Measurements from ENCODE around the gene ZSCAN25.
A peak's percentile ranks its signal among the peaks of the same experiment; 100 is the strongest.
"Not testable (repeated sequence)": the region's sequence is repeated elsewhere in the genome, so short reads cannot be mapped to it uniquely, and the experiment has no call there.

Gene ZSCAN25

DNA sequence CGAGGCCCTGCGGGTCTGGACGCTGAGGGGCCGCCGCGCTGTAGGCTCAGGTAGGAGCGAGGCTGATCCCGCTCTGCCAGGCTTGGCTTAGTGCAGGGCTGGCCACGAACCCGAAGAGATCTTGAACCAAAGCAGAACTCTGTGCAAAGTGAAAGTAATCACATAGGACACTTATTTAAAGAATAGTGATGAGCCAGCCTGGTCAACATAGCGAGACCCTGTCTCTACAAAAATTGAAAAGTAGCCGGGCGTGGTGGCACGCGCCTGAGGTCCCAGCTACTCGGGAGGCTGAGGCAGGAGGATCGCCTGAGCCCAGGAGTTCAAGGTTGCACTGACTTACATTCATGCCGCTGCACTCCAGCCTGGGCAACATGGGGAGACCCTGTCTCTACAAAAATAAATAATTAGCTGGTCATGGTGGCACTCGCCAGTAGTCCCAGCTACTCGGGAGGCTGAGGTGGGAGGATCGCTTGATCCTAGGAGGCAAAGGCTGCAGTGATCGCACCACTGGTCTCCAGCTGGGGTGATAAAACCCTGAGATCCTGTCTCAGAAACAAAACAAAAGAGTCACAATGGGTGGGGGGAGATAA is 541 bp downstream of the ZSCAN25 start:
- DNase-seq (ENCODE audit: low read depth in 2 of 2): no peak

DNA sequence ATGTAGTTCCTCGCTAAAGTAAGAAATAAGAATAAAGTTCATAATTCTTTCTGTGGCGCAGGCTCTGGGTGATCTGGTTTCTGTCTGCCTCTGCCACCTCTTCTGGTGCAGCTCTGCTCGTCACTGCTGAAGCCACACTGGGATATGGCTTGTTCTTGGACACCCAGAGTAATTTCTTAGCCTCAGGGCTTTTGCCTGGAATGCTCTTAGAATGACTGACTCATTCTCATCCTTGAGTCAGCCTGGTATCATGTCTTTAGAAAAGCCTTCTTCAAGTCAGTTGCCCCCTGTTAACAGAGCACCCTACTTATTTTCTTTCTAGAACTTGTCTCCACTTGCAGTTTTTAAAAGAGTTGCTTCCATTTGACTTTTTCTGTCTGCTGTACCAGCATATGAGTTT is 2.0 kb downstream of the ZSCAN25 start:
- DNase-seq (ENCODE audit: low read depth in 2 of 2): no peak

DNA sequence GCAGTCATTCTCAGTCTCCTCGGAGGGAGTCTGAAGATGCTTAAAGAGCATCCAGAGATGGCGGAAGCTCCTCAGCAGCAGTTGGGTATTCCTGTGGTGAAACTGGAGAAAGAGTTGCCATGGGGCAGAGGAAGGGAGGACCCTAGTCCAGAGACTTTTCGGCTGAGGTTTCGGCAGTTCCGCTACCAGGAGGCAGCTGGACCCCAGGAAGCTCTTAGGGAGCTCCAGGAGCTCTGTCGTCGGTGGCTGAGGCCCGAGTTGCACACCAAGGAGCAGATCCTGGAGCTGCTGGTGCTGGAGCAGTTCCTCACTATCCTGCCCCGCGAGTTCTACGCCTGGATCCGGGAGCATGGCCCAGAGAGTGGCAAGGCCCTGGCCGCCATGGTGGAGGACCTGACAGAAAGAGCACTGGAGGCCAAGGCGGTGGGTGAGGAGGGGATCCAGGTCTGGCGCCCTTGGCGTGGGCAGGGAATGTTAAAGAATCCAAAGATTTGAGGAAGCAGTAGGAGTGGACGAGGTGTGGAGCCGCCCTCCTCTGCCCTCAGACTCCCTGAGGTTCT is 2.9 kb downstream of the ZSCAN25 start:
- DNase-seq (ENCODE audit: low read depth in 2 of 2): no peak

- no peak for DNase-seq (ENCODE audit: low read depth in 2 of 2)
These were observed 4.5 kb downstream of the ZSCAN25 start for GRCh38 chr7:99621271-99621670.

DNA sequence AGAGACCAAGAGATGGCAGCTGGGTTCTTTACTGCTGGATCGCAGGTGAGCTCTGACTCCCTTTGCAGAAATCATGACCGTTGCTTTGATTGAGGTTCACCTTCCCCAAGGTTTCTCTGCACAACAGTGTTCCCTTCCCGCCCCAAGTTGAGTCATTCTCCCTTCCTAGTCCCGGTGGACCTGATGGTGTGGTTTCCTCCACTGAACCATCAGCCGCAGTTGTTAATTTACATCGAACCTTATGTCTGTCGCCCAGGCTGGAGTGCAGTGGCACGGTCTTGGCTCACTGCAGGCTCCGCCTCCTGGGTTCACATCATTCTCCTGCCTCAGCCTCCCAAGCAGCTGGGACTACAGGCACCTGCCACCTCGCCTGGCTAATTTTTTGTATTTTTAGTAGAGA is 5.8 kb downstream of the ZSCAN25 start:
- DNase-seq (ENCODE audit: low read depth in 2 of 2): no peak

GRCh38 chr7:99623091-99623693 is 6.4 kb downstream of the ZSCAN25 start:
- DNase-seq (ENCODE audit: low read depth in 2 of 2): peak; percentile 42 to 55

- DNase-seq (ENCODE audit: low read depth in 2 of 2): peak in 1 of 2 donors; percentile 43
These were observed 7.1 kb downstream of the ZSCAN25 start for GRCh38 chr7:99623702-99624447.

DNA sequence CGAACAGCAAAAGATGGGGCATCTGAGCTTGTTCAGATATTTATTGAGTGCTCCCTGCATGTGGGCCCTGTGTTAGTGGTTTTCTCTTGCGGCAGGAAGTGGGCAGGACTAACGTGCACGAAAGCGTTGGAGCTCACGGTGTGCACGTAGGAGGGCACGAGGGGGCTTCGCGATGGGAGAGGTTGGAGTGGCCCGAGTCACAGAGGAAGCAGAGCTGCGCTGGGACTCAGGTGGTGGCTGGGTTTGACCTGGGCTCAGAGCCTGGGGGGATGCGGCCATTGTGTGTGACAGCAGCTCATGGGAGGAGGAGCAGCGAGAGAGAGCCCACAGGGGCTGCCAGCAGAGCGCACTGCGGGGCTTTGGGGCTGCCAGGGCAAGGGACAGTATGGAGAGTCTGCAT is 7.7 kb downstream of the ZSCAN25 start:
- peak; percentile 72 to 73 for DNase-seq (ENCODE audit: low read depth in 2 of 2)

DNA sequence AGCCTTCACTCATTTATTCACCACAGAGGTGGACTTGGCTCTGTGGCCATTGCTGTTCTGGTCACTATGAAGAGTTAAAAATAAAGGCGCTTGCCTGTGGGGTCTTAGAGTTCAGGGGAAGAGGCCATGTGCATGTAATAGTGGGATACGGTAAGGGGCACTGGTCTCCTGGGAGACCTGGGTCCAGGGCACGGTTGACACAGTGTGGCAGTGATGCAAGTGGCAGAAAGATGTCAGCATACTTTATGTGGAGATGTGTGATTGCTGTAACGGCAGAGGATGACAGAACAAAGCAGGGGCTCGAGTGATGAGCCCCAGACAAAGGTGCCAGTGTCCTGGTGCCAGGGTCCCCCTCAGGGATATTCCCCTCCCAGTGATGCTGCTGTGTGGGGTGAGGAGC is 8.6 kb downstream of the ZSCAN25 start:
- no peak for DNase-seq (ENCODE audit: low read depth in 2 of 2)

DNA sequence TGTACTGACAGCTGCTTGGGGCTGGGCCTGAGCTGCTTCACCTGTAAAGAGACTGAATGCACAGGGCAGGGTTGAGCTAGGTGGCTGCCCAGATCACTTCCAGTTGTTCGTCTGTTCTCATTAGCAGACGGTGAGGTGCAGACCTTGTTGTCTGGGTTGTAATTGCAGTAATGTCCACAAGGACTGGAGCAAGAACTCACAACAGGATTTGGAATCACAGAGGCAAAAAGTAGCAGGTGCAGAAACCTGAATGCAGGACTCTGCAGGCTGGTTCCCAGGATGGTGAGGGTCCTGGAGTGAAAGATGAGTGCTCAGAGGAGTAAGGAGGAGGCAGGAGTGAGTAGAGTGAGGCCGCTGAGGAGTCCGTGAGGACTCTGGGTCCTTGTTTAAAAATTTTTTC is 9.2 kb downstream of the ZSCAN25 start:
- DNase-seq (ENCODE audit: low read depth in 2 of 2): no peak

- DNase-seq (ENCODE audit: low read depth in 2 of 2): no peak
These were observed 9.9 kb downstream of the ZSCAN25 start for GRCh38 chr7:99626661-99627060.

- DNase-seq (ENCODE audit: low read depth in 2 of 2): no peak
These were observed 10.8 kb downstream of the ZSCAN25 start for GRCh38 chr7:99627513-99627912.

DNA sequence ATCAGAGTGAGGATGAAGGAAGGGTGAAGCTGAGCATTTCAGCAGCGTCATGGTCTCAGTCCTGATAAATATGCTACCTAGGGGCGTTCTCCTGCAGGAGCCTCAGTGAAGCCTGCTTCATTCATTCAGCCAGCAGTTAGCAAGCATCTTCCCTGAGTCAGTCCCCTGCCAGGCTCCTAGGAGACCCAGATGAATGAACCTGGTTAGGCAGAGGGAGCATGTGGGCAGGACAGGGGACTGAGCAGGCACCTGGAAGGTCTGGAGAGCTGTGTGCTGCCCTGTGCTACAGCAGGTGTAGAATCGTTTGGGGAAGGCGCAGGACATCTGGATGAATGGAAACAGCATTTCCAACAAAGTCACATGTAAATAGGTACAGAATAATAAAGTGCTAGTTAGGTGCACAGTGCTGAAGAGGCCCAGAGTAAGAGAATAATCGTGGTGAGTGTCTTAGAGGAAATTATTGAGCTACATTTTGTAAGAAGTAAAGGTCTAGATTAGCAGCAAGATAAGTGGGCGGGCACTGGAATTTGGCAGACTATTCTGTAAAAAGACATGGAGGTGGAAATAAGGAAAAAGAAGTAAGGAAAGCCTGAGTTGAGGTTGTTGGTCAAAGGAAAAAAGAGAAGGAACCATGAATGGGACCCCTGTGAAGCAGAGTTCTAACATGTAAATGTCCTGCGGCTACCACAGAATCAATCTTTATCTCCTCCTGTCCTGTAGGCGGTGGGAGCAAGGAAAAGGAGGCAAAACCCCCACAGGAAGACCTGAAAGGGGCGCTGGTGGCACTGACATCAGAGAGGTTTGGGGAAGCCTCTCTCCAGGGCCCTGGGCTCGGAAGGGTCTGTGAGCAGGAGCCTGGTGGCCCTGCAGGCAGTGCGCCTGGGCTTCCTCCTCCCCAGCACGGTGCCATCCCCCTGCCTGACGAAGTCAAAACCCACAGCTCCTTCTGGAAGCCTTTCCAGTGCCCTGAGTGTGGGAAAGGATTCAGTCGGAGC is 12.0 kb downstream of the ZSCAN25 start:
- DNase-seq (ENCODE audit: low read depth in 2 of 2): no peak

DNA sequence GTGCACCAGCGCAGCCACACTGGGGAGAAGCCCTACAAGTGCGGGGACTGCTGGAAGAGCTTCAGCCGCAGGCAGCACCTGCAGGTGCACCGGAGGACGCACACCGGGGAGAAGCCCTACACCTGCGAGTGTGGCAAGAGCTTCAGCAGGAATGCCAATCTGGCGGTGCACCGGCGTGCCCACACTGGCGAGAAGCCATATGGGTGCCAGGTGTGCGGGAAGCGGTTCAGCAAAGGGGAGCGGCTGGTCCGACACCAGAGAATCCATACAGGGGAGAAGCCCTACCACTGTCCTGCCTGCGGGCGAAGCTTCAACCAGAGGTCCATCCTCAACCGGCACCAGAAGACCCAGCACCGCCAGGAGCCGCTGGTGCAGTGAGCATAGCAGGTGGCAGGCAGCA is 12.9 kb downstream of the ZSCAN25 start:
- no peak for DNase-seq (ENCODE audit: low read depth in 2 of 2)

- peak in 1 of 2 donors; percentile 34 for DNase-seq (ENCODE audit: low read depth in 2 of 2)
These were observed 14.8 kb downstream of the ZSCAN25 start for GRCh38 chr7:99631295-99632109.

GRCh38 chr7:99637414-99637813 is 20.7 kb downstream of the ZSCAN25 start:
- not testable (repeated sequence) for DNase-seq (ENCODE audit: low read depth in 2 of 2)

DNA sequence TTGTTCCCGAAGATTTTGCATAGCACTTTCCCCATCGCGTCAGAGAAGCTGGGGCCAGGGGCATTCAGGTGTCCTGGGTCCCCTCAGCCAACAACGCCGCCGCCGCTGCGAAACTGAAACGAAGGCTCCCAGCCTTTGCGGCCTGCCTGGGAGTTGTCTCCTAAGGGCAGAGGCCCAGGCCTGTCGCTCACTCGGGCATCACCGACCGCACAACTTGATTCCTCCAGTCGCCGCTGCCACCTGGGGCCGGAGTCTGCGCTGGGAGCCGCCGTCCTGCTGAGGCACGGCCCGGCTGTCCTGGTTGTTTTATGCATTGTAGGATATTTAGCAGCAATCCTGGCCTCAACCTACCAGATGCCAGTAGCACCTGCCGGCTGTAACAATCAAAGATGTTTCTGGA is 22.0 kb downstream of the ZSCAN25 start:
- no peak for DNase-seq (ENCODE audit: low read depth in 2 of 2)

GRCh38 chr7:99639267-99639666 is 22.5 kb downstream of the ZSCAN25 start:
- DNase-seq (ENCODE audit: low read depth in 2 of 2): no peak

DNA sequence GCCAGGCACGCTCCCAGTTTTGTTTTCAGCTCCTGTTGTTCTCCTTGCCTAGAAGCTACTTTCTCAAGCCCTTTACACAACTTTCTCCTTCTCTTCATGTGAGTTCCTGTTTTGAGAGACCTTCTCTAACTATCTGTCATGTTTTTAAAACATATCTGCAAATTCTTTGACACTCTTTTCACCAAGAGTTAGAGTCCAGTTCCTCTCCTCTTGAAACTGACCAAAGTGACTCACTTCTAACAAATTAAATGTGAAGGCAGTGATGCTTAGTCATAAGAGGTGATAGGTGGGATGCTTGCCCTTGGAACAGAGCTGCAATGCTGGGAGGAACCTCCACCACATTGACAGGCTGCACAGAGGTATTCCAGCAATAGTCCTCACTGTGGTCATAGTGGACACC is 25.3 kb downstream of the ZSCAN25 start:
- no peak for DNase-seq (ENCODE audit: low read depth in 2 of 2)

DNA sequence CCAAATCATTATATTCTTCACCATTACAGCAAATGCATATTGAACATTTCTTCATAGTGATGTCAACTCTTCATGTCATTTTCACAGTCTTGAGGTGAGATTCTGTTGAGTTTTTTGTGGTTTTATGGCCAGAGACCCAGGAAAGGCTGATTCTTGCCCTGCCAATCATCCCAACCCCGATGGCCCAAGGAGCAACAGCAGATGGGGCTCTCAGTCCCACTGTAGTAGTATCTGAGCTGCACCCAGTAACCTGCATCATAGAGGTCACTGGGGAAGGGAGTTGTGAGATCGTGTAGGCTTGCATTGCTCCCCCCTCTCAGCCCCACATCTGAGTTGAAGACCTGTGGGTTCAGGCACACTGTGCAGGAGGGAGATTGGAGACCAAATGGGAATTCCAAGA is 26.7 kb downstream of the ZSCAN25 start:
- no peak for DNase-seq (ENCODE audit: low read depth in 2 of 2)

DNA sequence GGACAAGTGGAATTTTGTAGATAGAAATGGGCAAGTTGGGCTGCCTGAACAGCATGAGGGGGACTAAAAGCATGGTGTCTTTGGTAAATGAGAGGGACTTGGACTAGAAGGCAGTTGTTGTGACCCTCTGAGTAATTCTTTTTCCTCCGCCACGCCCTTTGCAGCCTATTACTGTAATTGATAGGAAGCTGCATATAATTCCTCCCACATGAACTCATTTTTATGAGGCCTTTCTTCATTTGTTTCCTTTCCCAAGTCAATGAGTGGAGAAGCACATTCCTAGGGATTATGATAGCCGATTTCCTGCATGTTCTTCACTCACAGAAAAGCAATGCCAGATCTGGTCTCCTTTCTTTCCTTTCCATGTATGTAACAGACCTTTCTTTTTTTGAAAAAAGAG is 27.7 kb downstream of the ZSCAN25 start:
- DNase-seq (ENCODE audit: low read depth in 2 of 2): no peak
